Stimulated activated CD8-positive, alpha-beta memory T cell treated with anti-CD3 and anti-CD28 coated beads, Interleukin-7, amount 100 ng/mL, for 4 hours (primary cell): ENCODE data around the gene FDXACB1.

Source experiments
- DNase-seq, 2 donors: peaks; one replicate each; pipeline ENCODE4 v3.0.0-alpha.2; 2020; ENCODE audit warnings: low read depth in 2 of 2

The FDXACB1 gene, protein sequence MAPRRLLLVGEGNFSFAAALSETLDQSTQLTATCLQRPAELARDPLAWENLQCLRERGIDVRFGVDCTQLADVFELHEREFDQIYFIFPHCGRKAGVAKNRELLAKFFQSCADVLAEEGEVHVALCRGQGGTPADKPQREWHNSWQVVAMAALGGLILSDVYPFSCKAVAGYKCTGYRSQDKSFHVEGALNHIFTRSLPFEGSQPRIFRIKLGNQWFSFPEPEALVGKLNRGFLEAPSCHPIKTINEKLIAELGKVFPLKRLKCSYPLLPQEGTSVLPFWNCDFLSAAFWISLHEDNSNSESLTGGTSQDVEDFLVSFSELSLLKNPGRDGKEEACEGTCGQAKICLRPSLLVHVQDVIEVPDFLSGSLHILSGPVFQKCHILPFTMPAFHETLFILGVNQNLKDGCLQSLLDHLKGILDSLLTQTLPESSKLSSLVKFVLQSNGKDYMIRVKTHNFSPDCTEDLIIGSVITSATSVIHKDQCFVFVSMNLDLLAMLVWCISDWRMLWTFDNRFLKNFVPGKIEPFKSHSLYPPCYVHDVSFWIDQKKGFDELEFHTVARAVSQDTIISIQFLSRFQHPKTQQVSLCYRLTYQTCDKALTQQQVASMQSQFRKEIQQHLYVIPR

GRCh38 chr11:111878849-111879636 is at the start of gene FDXACB1, which contains the start of gene CFAP68:
TSS of gene FDXACB1 (minus strand) at chr11:111879165. CDS start at chr11:111879132, 33 bp downstream.
TSS of gene CFAP68 (plus strand) at chr11:111879541. CDS start at chr11:111879561, 20 bp downstream.
- DNase-seq = peak; percentile 89 to 94

DNA sequence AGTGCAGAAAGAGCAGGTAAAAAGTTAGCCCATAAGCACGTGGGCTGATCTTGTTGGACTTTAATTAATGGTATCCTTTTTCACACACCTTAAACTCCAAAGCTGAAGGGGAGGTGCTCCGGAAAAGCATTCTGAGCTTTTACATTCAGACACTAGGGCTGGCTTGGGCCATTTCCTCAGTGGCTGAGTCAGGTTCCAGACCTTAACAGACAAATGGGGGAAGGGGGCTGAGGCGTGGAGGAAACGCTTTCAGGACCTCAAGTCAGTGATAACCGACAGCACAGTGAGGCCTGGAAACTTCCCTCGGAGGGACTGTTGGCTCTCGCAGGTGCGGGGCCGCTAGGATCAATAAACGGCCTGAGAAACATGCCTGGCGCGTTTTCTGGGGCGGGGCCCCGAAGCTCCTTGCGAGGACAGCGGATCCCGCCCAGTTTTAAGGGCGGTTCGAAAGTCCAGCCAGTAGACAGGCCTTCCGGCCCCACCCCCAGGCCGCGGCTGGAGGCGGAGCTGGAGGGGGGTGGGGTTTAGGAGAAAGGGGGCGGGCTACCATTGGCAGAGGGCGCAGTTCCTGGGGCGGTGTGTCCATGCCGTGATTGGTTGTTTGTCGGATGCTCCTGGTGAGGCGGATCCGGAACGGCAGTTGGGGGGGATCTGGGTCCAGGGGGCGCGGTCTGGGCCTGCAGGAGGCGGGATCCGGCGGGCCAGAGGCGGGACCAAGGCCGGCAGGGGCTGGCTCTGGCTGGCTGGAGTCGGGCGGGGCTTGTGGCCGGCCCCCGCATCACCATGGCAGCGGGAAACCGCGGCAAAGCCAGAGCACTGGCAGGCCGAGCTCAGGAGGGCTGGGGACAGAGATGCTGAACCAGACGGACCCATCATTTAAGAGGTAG is 47.8 kb upstream of the FDXACB1 start:
- DNase-seq = peak; percentile 87 to 92

GRCh38 chr11:111925953-111926352 is 47.0 kb upstream of the FDXACB1 start:
- no peak for DNase-seq

GRCh38 chr11:111923951-111924350 is 45.0 kb upstream of the FDXACB1 start:
- no peak for DNase-seq

GRCh38 chr11:111923351-111923788 is 44.4 kb upstream of the FDXACB1 start:
- no peak for DNase-seq

GRCh38 chr11:111922803-111923202 is 43.8 kb upstream of the FDXACB1 start:
- no peak for DNase-seq

DNA sequence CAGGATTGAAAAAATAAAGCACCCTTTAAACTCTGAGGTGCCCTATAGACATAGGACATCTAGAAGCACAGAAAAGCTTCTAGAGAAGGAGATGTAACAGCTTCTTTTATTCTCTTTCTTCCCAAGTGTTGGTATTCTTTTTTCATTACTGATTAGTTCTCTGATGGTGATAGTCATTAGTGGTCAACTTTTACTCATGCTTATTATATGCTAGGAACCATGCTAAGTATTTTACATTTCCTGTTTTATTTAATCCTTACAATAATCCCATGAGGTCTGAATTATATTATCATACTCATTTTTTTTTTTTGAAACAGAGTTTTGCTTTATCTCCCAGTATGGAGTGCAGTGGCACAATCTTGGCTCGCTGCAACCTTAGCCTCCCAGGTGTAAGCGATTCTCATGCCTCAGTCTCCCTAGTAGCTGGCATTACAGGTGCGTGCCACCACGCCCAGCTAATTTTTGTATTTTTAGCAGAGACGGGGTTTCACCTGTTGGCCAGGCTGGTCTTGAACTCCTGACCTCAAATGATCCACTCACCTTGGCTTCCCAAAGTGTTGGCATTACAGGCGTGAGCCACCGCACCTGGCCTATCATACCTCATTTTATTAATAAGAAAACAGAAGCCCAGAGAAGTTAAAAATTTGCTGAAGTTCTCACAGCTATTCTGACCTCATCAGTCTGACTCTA is 42.7 kb upstream of the FDXACB1 start:
- DNase-seq = no peak

- DNase-seq = no peak
Measured at GRCh38 chr11:111920908-111921307, 41.9 kb upstream of the FDXACB1 start.

DNA sequence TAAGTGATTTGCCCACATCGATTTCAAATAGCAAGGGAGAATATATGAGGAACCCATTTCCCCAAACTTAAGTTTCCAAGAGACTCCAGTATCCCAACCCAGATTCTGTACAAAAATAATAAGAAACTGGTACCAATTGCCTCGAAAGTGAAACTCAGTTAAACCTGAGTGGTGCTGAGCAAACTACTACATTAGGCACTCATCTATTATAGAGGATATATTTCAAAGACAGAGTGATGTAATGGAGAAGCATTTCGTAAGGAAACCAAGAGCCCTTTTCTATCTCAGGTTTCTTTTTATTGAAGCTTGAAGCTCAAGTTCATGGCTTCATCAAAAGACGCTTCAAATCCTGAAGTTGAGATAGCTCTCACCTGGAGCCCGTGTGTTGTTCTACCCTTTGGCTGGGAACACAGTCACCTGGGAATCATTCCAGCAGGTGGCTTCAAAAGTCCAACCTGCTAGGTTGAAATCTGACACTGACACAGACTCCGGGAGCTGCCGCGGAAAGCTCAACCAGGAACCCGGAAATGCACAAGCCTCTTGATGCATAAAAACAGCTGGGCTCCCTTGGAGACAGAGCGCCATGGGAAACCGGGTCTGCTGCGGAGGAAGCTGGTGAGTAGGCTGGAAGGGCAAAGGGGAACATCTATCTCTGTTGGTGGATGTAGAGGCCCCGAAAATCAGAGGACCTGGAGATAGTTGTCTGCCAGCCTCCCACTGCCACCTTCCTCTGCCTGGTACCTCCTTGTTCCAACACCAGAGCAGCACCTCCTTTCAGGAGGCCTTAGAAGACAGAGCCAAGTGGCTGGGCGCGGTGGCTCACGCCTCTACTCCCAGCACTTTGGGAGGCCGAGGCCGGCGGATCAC is 39.7 kb upstream of the FDXACB1 start, which contains the start of gene C11orf52:
C11orf52 (plus strand) TSS at position 524 of the 867 bp plus-strand sequence; CDS start at position 584, 60 bp downstream.
- no peak for DNase-seq

GRCh38 chr11:111917788-111918187 is 38.8 kb upstream of the FDXACB1 start:
- no peak for DNase-seq

DNA sequence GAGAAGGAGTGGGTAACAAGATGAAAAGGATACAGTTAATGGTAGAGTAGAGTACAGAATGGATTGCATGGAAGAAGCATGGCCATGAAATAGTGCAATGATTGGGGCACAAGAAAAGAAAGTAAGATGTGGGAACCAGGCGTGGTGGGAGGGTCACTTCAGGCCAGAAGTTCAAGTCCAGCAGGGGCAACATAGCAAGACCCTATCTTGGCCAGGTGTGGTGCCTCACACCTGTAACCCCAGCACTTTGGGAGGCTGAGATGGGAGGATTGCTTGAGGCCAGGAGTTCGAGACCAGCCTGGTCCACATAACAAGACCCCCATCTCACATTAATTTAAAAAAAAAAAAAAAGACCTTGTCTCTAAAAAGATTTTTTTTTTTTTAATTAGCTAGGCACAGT is 38.3 kb upstream of the FDXACB1 start:
- DNase-seq = no peak

- no peak for DNase-seq
Measured at GRCh38 chr11:111916768-111917167, 37.8 kb upstream of the FDXACB1 start.

GRCh38 chr11:111913997-111914396 is 35.0 kb upstream of the FDXACB1 start:
- DNase-seq = no peak

DNA sequence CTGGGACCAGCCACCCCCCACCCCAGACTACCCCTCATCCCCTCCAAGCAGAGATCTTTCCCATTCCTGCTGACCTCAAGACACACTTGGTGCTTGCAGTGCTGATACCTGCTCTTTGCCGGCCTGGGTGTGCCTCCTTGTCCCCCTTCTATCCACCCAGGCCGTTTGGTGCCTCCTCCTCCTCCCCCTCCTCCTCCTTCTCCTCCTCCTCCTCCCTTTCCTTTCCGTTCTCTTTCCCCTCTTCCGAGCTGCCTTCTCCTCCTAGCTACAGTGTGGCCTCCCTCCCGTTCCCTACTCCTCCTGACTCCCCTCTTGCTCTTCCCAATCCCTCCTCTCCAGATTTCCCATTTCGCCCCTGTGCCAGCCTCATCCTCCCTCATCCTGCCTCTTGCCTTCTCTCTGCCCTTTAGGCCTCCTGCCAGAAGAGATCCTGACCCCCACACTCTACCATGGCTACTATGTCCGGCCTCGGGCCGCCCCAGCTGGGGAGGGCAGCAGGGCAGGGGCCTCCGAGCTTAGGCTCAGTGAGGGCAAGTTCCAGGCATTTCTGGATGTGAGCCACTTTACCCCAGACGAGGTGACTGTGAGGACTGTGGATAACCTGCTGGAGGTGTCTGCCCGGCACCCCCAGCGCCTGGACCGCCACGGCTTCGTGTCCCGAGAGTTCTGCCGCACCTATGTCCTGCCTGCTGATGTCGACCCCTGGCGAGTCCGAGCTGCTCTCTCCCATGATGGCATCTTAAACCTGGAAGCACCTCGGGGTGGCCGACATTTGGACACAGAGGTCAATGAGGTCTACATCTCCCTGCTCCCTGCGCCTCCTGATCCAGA is 34.3 kb upstream of the FDXACB1 start:
- no peak for DNase-seq

- no peak for DNase-seq
Measured at GRCh38 chr11:111912535-111912934, 33.6 kb upstream of the FDXACB1 start, which contains the start of gene HSPB2. TSS of gene HSPB2 (plus strand) at chr11:111912734. CDS start at chr11:111912830, 96 bp downstream.

DNA sequence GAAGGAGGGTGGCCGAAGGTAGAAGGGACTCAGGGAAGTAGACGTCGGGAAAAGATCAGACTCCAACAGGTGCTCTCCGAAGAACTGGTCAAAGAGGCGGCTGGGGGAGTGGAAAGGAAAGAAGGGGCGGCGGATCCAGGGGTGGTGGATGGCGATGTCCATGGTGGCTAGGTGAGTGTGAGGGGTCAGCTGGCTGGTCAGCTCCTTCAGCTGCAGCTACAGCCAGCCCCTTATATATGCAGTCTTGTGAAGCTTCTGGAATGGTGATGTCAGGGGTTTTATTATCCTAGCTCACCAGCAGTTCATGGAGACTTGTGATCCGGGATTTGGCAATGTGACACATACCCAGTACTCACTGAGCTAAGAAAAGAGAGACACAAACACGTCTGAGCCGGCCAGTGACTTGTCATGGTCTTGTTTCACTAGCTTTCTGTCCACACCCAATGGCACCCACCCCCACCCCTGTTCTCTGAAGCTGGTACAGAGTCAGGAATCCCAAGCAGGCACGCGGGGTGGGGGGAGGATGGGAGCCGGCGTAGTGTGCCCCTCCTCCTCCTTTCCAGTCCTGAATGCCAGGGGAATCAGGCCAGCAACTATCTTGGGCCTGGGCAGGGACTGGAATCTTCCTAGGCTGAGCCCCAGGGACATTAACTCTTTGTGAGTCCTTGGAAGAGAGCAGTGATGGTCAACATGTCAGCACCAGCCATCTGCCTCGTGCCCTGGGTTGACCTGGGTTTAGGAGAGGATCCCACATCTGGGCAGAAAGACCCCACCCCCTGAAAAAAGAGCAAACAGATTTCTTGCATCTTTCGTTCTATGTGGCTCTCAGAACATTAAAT is 32.8 kb upstream of the FDXACB1 start, which contains the start of gene CRYAB:
CRYAB (minus strand) TSS at position 208 of the 839 bp plus-strand sequence; CDS start at position 162, 46 bp downstream.
- DNase-seq = no peak
